ENCODE results near the gene WWOX. TPM values are rescaled to one million over a fixed set of nuclear protein-coding genes. Genes with fewer than 3 reads are reported as not detected.

WWOX gene
- polyA plus RNA-seq, 1 donor from 2014 or later, result 25.6 TPM

DNA sequence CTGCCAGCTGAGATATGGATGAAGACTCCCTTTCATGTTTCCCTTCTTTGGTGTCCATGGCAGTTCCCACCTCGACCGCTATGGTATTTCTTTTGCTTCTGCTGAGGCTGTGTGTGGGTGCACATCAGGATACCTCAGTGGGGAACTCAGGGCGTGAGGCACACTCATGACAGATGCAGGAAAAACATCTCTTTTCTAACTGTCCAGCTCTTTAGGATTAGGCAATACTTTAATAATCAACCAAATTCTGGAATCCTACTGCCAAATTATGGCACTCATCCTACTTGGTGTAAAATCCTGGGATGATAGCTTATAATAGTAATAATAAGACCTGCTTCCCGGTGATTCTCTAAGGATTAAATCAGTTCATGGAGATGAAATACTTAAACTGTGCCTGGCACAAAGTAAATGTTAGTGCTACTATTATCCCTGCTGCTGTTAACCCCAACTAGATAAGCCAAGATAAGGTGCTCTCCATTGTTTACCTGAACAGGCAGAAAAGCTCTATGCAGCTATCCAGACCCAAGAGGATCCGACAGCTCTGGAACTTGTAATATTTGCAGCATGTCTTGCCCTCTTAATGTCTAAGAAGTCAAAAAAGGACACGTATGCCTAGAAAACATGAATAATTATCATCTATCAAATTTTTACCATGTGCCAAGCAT, 543.3 kb downstream of the WWOX start:
- Histone ChIP-seq H4K20me1 (ENCODE audit: insufficient read depth) (no peaks in the 10 kb centered on the region), H3K4me2 (ENCODE audit: low read length) (no peak overlapping the region), H3F3A (ENCODE audit: insufficient read depth, low read length, poor library complexity, severe bottlenecking) (no peaks in the 10 kb centered on the region), H3K4me3 (ENCODE audit: low read length) (no peak overlapping the region), H2AFZ (ENCODE audit: low read depth, low read length) (no peak overlapping the region), H3K9me3 (ENCODE audit: low read length) (no peaks in the 10 kb centered on the region), H3K9me2 (ENCODE audit: insufficient read depth, low read length) (no peaks in the 10 kb centered on the region), H3K79me2 (replicated peaks; ENCODE audit: insufficient read depth, low read length) (no peaks in the 10 kb centered on the region), H3K27me3 (ENCODE audit: insufficient read depth, low read depth, low read length) (no peaks in the 10 kb centered on the region), H3K9ac (ENCODE audit: low read length) (no peak overlapping the region), H3K27ac (ENCODE audit: low read length) (no peak overlapping the region), H3K36me3 (ENCODE audit: insufficient read depth, low read length) (no peaks in the 10 kb centered on the region)
- no peak for TF ChIP-seq EZH2 (IDR thresholded peaks at IDR 0.05; ENCODE audit: borderline replicate concordance, insufficient read depth, low read length, poor library complexity, severe bottlenecking)

GRCh38 chr16:78645657-78646056, 546.2 kb downstream of the WWOX start:
- no peaks in the 10 kb centered on the region for H3K9me2 ChIP-seq (ENCODE audit: insufficient read depth, low read length)
- H3K27me3 ChIP-seq (ENCODE audit: insufficient read depth, low read depth, low read length), result no peaks in the 10 kb centered on the region
- no peaks in the 10 kb centered on the region for H3F3A ChIP-seq (ENCODE audit: insufficient read depth, low read length, poor library complexity, severe bottlenecking)
- no peak overlapping the region for H3K9ac ChIP-seq (ENCODE audit: low read length)
- no peak overlapping the region for H3K27ac ChIP-seq (ENCODE audit: low read length)
- no peak overlapping the region for H2AFZ ChIP-seq (ENCODE audit: low read depth, low read length)
- TF ChIP-seq TAF1 (IDR thresholded peaks at IDR 0.05; ENCODE audit: low read depth), result no peak
- TF ChIP-seq, protein P1, sequence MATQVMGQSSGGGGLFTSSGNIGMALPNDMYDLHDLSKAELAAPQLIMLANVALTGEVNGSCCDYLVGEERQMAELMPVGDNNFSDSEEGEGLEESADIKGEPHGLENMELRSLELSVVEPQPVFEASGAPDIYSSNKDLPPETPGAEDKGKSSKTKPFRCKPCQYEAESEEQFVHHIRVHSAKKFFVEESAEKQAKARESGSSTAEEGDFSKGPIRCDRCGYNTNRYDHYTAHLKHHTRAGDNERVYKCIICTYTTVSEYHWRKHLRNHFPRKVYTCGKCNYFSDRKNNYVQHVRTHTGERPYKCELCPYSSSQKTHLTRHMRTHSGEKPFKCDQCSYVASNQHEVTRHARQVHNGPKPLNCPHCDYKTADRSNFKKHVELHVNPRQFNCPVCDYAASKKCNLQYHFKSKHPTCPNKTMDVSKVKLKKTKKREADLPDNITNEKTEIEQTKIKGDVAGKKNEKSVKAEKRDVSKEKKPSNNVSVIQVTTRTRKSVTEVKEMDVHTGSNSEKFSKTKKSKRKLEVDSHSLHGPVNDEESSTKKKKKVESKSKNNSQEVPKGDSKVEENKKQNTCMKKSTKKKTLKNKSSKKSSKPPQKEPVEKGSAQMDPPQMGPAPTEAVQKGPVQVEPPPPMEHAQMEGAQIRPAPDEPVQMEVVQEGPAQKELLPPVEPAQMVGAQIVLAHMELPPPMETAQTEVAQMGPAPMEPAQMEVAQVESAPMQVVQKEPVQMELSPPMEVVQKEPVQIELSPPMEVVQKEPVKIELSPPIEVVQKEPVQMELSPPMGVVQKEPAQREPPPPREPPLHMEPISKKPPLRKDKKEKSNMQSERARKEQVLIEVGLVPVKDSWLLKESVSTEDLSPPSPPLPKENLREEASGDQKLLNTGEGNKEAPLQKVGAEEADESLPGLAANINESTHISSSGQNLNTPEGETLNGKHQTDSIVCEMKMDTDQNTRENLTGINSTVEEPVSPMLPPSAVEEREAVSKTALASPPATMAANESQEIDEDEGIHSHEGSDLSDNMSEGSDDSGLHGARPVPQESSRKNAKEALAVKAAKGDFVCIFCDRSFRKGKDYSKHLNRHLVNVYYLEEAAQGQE (IDR thresholded peaks at IDR 0.05; ENCODE audit: borderline replicate concordance), result no peak
- no peak for TF ChIP-seq MXI1 (conservative IDR thresholded peaks at IDR 0.05; ENCODE audit: poor library complexity, severe bottlenecking)
- no peak for TF ChIP-seq POLR2AphosphoS5 (IDR thresholded peaks at IDR 0.05)
- no peaks in the 10 kb centered on the region for H3K9me3 ChIP-seq (ENCODE audit: low read length)
- no peaks in the 10 kb centered on the region for H4K20me1 ChIP-seq (ENCODE audit: insufficient read depth)
- no peak overlapping the region for H3K4me3 ChIP-seq (ENCODE audit: low read length)
- no peaks in the 10 kb centered on the region for H3K36me3 ChIP-seq (ENCODE audit: insufficient read depth, low read length)
- no peaks in the 10 kb centered on the region for H3K79me2 ChIP-seq (replicated peaks; ENCODE audit: insufficient read depth, low read length)
- no peak overlapping the region for H3K4me2 ChIP-seq (ENCODE audit: low read length)

DNA sequence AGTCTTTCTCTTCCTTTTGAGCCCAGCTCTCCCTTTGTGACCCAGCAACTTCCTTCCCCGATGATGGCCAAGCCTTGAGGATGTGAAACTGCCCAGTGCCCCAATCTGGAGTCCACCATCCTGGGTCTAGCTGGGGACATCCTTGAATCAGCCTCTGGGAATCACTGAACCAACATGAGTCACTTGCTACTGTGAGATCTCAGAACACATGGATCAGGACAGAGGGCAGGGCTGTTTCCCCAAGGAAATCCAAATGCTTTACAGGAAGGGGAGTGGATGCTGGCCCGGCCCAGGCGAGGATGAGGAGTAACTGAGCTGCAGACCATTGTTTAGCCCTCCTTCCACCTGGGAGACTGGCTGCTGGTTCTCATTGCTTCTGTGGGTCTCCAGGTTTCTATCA, 547.6 kb downstream of the WWOX start:
- Histone ChIP-seq H3K27me3 (ENCODE audit: insufficient read depth, low read depth, low read length) (no peaks in the 10 kb centered on the region), H3K9ac (ENCODE audit: low read length) (no peak overlapping the region), H2AFZ (ENCODE audit: low read depth, low read length) (no peak overlapping the region), H3K4me2 (ENCODE audit: low read length) (no peak overlapping the region), H4K20me1 (ENCODE audit: insufficient read depth) (no peaks in the 10 kb centered on the region), H3K79me2 (replicated peaks; ENCODE audit: insufficient read depth, low read length) (no peaks in the 10 kb centered on the region), H3F3A (ENCODE audit: insufficient read depth, low read length, poor library complexity, severe bottlenecking) (no peaks in the 10 kb centered on the region), H3K9me3 (ENCODE audit: low read length) (no peaks in the 10 kb centered on the region), H3K4me3 (ENCODE audit: low read length) (no peak overlapping the region), H3K9me2 (ENCODE audit: insufficient read depth, low read length) (no peaks in the 10 kb centered on the region), H3K27ac (ENCODE audit: low read length) (no peak overlapping the region), H3K36me3 (ENCODE audit: insufficient read depth, low read length) (no peaks in the 10 kb centered on the region)
- TF ChIP-seq EZH2 (IDR thresholded peaks at IDR 0.05; ENCODE audit: borderline replicate concordance, insufficient read depth, low read length, poor library complexity, severe bottlenecking) (no peak), TAF1 (IDR thresholded peaks at IDR 0.05; ENCODE audit: low read depth) (no peak), RAD21 (conservative IDR thresholded peaks at IDR 0.05) (no peak), POLR2AphosphoS5 (IDR thresholded peaks at IDR 0.05) (no peak), EP300 (conservative IDR thresholded peaks at IDR 0.05; ENCODE audit: poor library complexity, severe bottlenecking) (no peak), CTCF (IDR thresholded peaks at IDR 0.05; ENCODE audit: poor library complexity, severe bottlenecking) (no peak), MXI1 (conservative IDR thresholded peaks at IDR 0.05; ENCODE audit: poor library complexity, severe bottlenecking) (no peak), SMC3 (conservative IDR thresholded peaks at IDR 0.05; ENCODE audit: poor library complexity) (no peak)
- TF ChIP-seq, protein P1 (IDR thresholded peaks at IDR 0.05; ENCODE audit: borderline replicate concordance), result no peak

Data from neural cell (in vitro differentiated cells).